Endothelial cell of umbilical vein (primary cell): ENCODE measurements around the gene ADAMTS12. TPM values are rescaled to one million over a fixed set of nuclear protein-coding genes. Genes with fewer than 3 reads are reported as not detected.

Source experiments
- BruUV-seq: library from RNA; stranded (reverse); fragments of 400-500 nt; replicated peaks from 2 replicates; lab custom pipeline; 2021; lab: Mats Ljungman, UMichigan
- CTCF ChIA-PET: fragments of 300-600, 350-600 bp; sonication (Branson Sonifier 250); formaldehyde crosslinking; loops from one replicate; lab custom pipeline; 2021; ENCODE audit warnings: antibody characterized with exemption, inconsistent platforms; lab: Charles Lee
- POLR2A ChIA-PET: fragments of 300-600, 350-600 bp; sonication (Branson Sonifier 250); formaldehyde crosslinking; loops from one replicate; lab custom pipeline; 2021; ENCODE audit warnings: antibody characterized with exemption, inconsistent platforms; lab: Charles Lee
- DNase-seq: peaks from one replicate; pipeline ENCODE4 v3.0.0-alpha.2; 2011; ENCODE audit warnings: low read depth, low spot score
- FAIRE-seq: peaks from 2 replicates; lab custom pipeline; 2011; peaks lifted over from hg19 to GRCh38; lab: Jason Lieb, UNC
- H2AFZ ChIP-seq: 2 replicates; pipeline ENCODE4 v1.6.0; 2012; ENCODE audit warnings: low read depth, low read length, control low read depth, inconsistent platforms
- H3K27ac ChIP-seq: 2 replicates; pipeline ENCODE4 v1.5.1; 2011; ENCODE audit warnings: low read depth, mild to moderate bottlenecking, control low read depth, low read length, moderate library complexity; ENCODE audit not compliant: insufficient read depth
- H3K27me3 ChIP-seq, 2 experiments: 2 replicates each; pipeline versions ENCODE4 v1.6.0 to v1.6.1; 2011; ENCODE audit warnings: low read length in 2 of 2, mixed read lengths in 1 of 2; ENCODE audit not compliant: control insufficient read depth in 2 of 2, insufficient read depth in 2 of 2
- H3K36me3 ChIP-seq, 2 experiments: 2 replicates in 1 of 2; 3 replicates in 1 of 2; pipeline ENCODE4 v1.5.1; 2011; ENCODE audit warnings: low read length in 2 of 2, mild to moderate bottlenecking in 1 of 2, moderate library complexity in 1 of 2; ENCODE audit not compliant: control insufficient read depth in 2 of 2, insufficient read depth in 2 of 2; ENCODE audit errors: extremely low read depth in 1 of 2
- H3K4me1 ChIP-seq: 3 replicates; pipeline ENCODE4 v1.5.1; 2011; ENCODE audit warnings: mild to moderate bottlenecking, low read length; ENCODE audit not compliant: control insufficient read depth, insufficient read depth; ENCODE audit errors: extremely low read depth
- H3K4me2 ChIP-seq: 2 replicates; pipeline ENCODE4 v1.6.1; 2011; ENCODE audit warnings: low read length, control low read depth, mixed read lengths; ENCODE audit not compliant: insufficient read depth
- H3K4me3 ChIP-seq, 3 experiments: fragments of 200-600 bp in 1 of 3; sonication (generic), shearing (Covaris generic) in 1 of 3; replicated peaks in 1 of 3; 2 replicates each; pipeline ENCODE4 v1.5.1; 2011 to 2016; ENCODE audit warnings: control low read depth in 3 of 3, low read length in 3 of 3, mild to moderate bottlenecking in 2 of 3, inconsistent platforms in 1 of 3, low read depth in 1 of 3, moderate library complexity in 1 of 3; ENCODE audit not compliant: insufficient read depth in 1 of 3
- H3K79me2 ChIP-seq: 2 replicates; pipeline ENCODE4 v1.6.0; 2012; ENCODE audit warnings: low read length, inconsistent platforms; ENCODE audit not compliant: control insufficient read depth, insufficient read depth
- H3K9ac ChIP-seq: replicated peaks from 2 replicates; pipeline ENCODE3; 2011; ENCODE audit warnings: low read length, control low read depth; ENCODE audit not compliant: insufficient read depth; ENCODE audit errors: extremely low read depth
- H3K9me1 ChIP-seq: replicated peaks from 3 replicates; pipeline ENCODE4 v1.6.0; 2011; ENCODE audit warnings: mild to moderate bottlenecking, low read length; ENCODE audit not compliant: control insufficient read depth, insufficient read depth; ENCODE audit errors: extremely low read depth
- H3K9me3 ChIP-seq: replicated peaks from 2 replicates; pipeline ENCODE4 v1.5.1; 2012; ENCODE audit warnings: low read length, inconsistent platforms; ENCODE audit not compliant: control insufficient read depth, insufficient read depth
- H4K20me1 ChIP-seq: replicated peaks from 2 replicates; pipeline ENCODE3; 2011; ENCODE audit warnings: mild to moderate bottlenecking, low read length; ENCODE audit not compliant: control insufficient read depth, insufficient read depth; ENCODE audit errors: extremely low read depth
- CTCF ChIP-seq, 2 donors: IDR thresholded peaks; 1 replicate in 1 of 2; 2 replicates in 1 of 2; pipeline ENCODE4 v1.5.1; 2011; ENCODE audit warnings: low read length in 2 of 2, mild to moderate bottlenecking in 2 of 2, moderate library complexity in 2 of 2, control low read depth in 1 of 2, inconsistent platforms in 1 of 2, low read depth in 1 of 2; ENCODE audit not compliant: insufficient read depth in 1 of 2; ENCODE audit errors: extremely low read depth in 1 of 2
- EZH2 ChIP-seq: IDR thresholded peaks from 2 replicates; pipeline ENCODE4 v1.6.1; 2012; ENCODE audit warnings: borderline replicate concordance, low read depth, mild to moderate bottlenecking, moderate library complexity, low read length, inconsistent platforms; ENCODE audit not compliant: severe bottlenecking
- FOS ChIP-seq: IDR thresholded peaks from 2 replicates; pipeline ENCODE4 v1.6.1; 2011; ENCODE audit warnings: mild to moderate bottlenecking, low read length, moderate library complexity, borderline replicate concordance; ENCODE audit not compliant: insufficient read depth
- GATA2 ChIP-seq: IDR thresholded peaks from 2 replicates; pipeline ENCODE4 v1.7.0; 2011; ENCODE audit warnings: low read depth, mild to moderate bottlenecking, moderate library complexity, mixed read lengths, low read length; ENCODE audit not compliant: insufficient read length, insufficient read depth
- JUN ChIP-seq: IDR thresholded peaks from 2 replicates; pipeline ENCODE4 v1.6.1; 2011; ENCODE audit warnings: borderline replicate concordance, low read depth; ENCODE audit not compliant: insufficient read length, insufficient read depth
- MYC ChIP-seq: IDR thresholded peaks from one replicate; pipeline ENCODE4 v1.6.1; 2011; ENCODE audit warnings: mild to moderate bottlenecking, low read depth, low read length
- POLR2A ChIP-seq: IDR thresholded peaks from 2 replicates; pipeline ENCODE4 v1.6.1; 2012; ENCODE audit warnings: low read depth, mild to moderate bottlenecking, control low read depth, low read length
- POLR2AphosphoS5 ChIP-seq: IDR thresholded peaks from 2 replicates; pipeline ENCODE4 v1.6.1; 2012; ENCODE audit warnings: low read depth, mild to moderate bottlenecking, control low read depth, low read length, moderate library complexity; ENCODE audit not compliant: insufficient read depth
- dilution Hi-C: fragments of 300-500 bp; cut with MboI; formaldehyde crosslinking; loops from one replicate; pipeline ENCODE4 v1.15.0; 2019; ENCODE audit warnings: low sequenced_read_pairs; ENCODE audit not compliant: extremely low pct_ligation_motif_present
- intact Hi-C: fragments of 100-400 bp; cut with micrococcal nuclease; formaldehyde crosslinking; loops from one replicate; pipeline ENCODE4 v1.10.0; 2022
- polyA plus RNA-seq, 4 experiments: library from polyadenylated mRNA; depleted of rRNA in 3 of 4; stranded (reverse) in 3 of 4; unstranded in 1 of 4; fragments of >200 nt; gene quantifications; 2 replicates each; pipeline versions ENCODE4 v1.2.1 to v1.2.3, GENCODE V29; 2011 to 2012; ENCODE audit warnings: missing spikeins in 1 of 4
- total RNA-seq: library from RNA; stranded (reverse); gene quantifications from 2 replicates; pipeline ENCODE4 v1.2.3, GENCODE V29; 2021
- TF ChIP-seq, protein P1 (sequence below): IDR thresholded peaks from 2 replicates; pipeline ENCODE4 v1.6.1; 2011; ENCODE audit not compliant: insufficient read depth, insufficient read length

ADAMTS12 gene
- total and polyA plus RNA-seq, 2 donors (not counting 3 experiments of a cell fraction or from before 2014, with no cell fraction given) = 0.88 TPM; not detected in 1

DNA sequence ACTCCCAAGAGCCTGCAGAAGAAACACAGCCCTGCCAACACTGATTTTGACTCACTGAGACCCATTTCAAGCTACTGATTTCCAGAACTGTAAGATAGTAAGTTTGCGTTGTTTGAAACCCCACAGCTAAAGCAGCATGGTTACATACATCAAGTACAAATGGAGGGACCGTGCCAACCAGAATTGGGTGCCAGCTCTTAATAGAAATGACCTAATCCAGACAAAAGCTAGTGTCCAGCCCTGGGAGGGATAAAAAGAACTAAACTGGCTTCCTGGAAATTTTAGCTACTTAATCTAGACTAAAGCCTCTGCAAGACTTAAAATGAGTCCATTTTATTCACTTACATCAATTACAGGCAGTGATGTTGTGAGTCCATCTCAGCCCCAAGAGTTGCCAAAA is 122.6 kb downstream of the ADAMTS12 start:
- ChIA-PET CTCF (interaction anchor here (1.6 to 2.4 kb wide), 2 partner anchors 11 to 166 kb away, joined by 5 to 6 read pairs; no protein-coding TSS in a partner anchor), POLR2A (no interaction called here)
- Histone ChIP-seq H3K4me2 (no peak overlapping the region), H3K9me1 (no peaks in the 10 kb centered on the region), H2AFZ (no peak overlapping the region), H3K4me1 (no peaks in the 10 kb centered on the region), H3K36me3 (no peaks in the 10 kb centered on the region), H3K9me3 (no peaks in the 10 kb centered on the region), H3K9ac (no peak overlapping the region), H4K20me1 (no peaks in the 10 kb centered on the region), H3K79me2 (no peaks in the 10 kb centered on the region), H3K27ac (no peak overlapping the region), H3K27me3 (no peaks in the 10 kb centered on the region), H3K4me3 (no peak overlapping the region)
- intact Hi-C loops (no loop called here), dilution Hi-C loops (no loop called here)
- FAIRE-seq (no peak), DNase-seq (no peak)
- TF ChIP-seq GATA2 (no peak), JUN (no peak), POLR2AphosphoS5 (no peak), EZH2 (no peak), FOS (no peak), POLR2A (no peak), MYC (no peak), CTCF (IDR thresholded peaks at IDR 0.05; ENCODE audit: extremely low read depth in 1 of 2, insufficient read depth in 1 of 2, low read depth in 1 of 2, low read length in 2 of 2) (no peak)
- TF ChIP-seq, protein P1, sequence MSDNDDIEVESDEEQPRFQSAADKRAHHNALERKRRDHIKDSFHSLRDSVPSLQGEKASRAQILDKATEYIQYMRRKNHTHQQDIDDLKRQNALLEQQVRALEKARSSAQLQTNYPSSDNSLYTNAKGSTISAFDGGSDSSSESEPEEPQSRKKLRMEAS = no peak
- no TSS peak for BruUV-seq
